ENCODE measurements around the gene GNAQ. TPM values are rescaled to one million over a fixed set of nuclear protein-coding genes. Genes with fewer than 3 reads are reported as not detected.

Gene GNAQ
- polyA plus RNA-seq, 1 of the 3 experiments (the other 2 are of a cell fraction): 20.9 TPM

GRCh38 chr9:77854916-77855311 is 176.7 kb downstream of the GNAQ start:
- H3K9me3 ChIP-seq: no peaks in the 10 kb centered on the region
- peaks cover 19% of the 10 kb centered on the region for H3F3A ChIP-seq (replicated peaks; ENCODE audit: insufficient read depth)
- POLR2A ChIA-PET: no interaction called here
- H3K36me3 ChIP-seq (replicated peaks in 1 of 2; ENCODE audit: control insufficient read depth in 1 of 2, insufficient read depth in 2 of 2, low read length in 1 of 2): no peaks in the 10 kb centered on the region
- CTCF ChIA-PET: interaction anchor here (0.9 to 1.8 kb wide), 4 partner anchors 13 to 421 kb away, joined by 3 to 6 read pairs (median 4); no protein-coding TSS in a partner anchor
- 88% methylated on average over 1 of the region's 1 CpG for WGBS (ENCODE audit: low lambda C conversion rate)
- TF ChIP-seq TEAD4 (IDR thresholded peaks at IDR 0.05; ENCODE audit: borderline replicate concordance, insufficient read depth) (no peak), USF2 (IDR thresholded peaks at IDR 0.05; ENCODE audit: borderline replicate concordance, low read depth, low read length) (no peak), PBX3 (IDR thresholded peaks at IDR 0.05) (no peak), RXRA (IDR thresholded peaks at IDR 0.05; ENCODE audit: borderline replicate concordance, low read depth) (no peak), TAF1 (IDR thresholded peaks at IDR 0.05; ENCODE audit: borderline replicate concordance, low read depth, low read length) (no peak), EP300 (IDR thresholded peaks at IDR 0.05; ENCODE audit: borderline replicate concordance in 1 of 2, low read depth in 1 of 2, low read length in 1 of 2) (no peak), ZBTB33 (IDR thresholded peaks at IDR 0.05; ENCODE audit: borderline replicate concordance, low read depth) (no peak), REST (IDR thresholded peaks at IDR 0.05; ENCODE audit: low read depth, low read length) (no peak), GATA2 (CRISPR knock-in tag; IDR thresholded peaks at IDR 0.05) (no peak), USF1 (IDR thresholded peaks at IDR 0.05; ENCODE audit: borderline replicate concordance, low read depth) (no peak), CHD2 (IDR thresholded peaks at IDR 0.05; ENCODE audit: low read length, partially characterized antibody) (no peak), RFX5 (IDR thresholded peaks at IDR 0.05; ENCODE audit: low read length) (no peak), MEF2A (IDR thresholded peaks at IDR 0.05; ENCODE audit: borderline replicate concordance, low read depth) (no peak), NRF1 (IDR thresholded peaks at IDR 0.05; ENCODE audit: low read depth, low read length) (no peak), YY1 (IDR thresholded peaks at IDR 0.05; ENCODE audit: low read depth) (no peak)
- no peak overlapping the region for H3K4me2 ChIP-seq
- no peak for DNase-seq
- no peaks in the 10 kb centered on the region; the same call in 1 of the 2 replicates for H4K20me1 ChIP-seq (ENCODE audit: insufficient read depth)
- H3K79me2 ChIP-seq (ENCODE audit: insufficient read depth): peaks cover 58% of the 10 kb centered on the region
- H2AFZ ChIP-seq (ENCODE audit: low read depth): no peak overlapping the region
- no peaks in the 10 kb centered on the region for H3K27me3 ChIP-seq (ENCODE audit: insufficient read depth)
- no peak overlapping the region for H3K4me3 ChIP-seq (ENCODE audit: low read depth in 2 of 2, low read length in 1 of 2)
- H3K9me2 ChIP-seq: no peaks in the 10 kb centered on the region
- H3K4me1 ChIP-seq (ENCODE audit: control insufficient read depth in 1 of 2, insufficient read depth in 2 of 2, low read depth in 1 of 2, low read length in 1 of 2): peaks cover 13 to 15% of the 10 kb centered on the region in 2 experiments; a peak in 3 of 4 replicates
- no peak overlapping the region for H3K9ac ChIP-seq
- no peak overlapping the region for H3K27ac ChIP-seq (ENCODE audit: low read depth in 2 of 2, low read length in 1 of 2)

Measured in SK-N-SH (cell line).